ENCODE measurements around the gene TSPEAR.
"Not testable (repeated sequence)": the region's sequence is repeated elsewhere in the genome, so short reads cannot be mapped to it uniquely, and the experiment has no call there.

TSPEAR gene

DNA sequence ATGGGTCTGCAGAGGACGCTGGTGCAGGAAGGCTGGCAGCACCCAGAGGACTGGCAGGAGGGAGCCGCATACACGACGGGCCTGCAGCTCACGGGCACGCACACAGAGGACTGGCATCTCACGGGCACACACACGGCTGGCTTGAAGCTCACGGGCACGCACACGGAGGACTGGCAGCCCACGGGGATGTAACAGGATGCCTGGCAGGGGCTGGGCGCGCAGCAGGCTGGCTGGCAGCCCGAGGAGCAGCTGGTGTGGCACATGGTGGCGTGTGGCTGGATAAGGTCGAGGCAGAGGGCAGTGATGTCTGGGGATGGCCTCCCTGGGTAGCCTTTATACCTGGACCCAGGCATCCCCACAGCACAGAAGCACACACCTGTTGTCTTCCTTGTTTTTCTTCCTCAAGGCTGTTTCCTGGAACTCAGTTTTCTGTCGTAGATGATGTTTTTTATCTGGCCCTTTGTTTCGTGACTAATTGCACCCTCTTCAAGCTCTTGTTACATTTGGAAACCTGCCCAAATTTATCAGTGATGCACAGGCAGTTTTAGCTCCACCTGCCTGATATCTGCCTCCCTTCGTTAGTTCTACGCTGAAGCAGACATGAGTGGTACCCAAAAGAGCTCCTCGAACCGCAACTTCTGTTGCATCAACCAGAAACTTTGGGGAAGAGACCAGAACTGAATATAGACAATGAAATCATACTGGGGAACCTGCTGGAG, 29.4 kb downstream of the TSPEAR start, which contains the start of gene KRTAP12-1:
TSS of gene KRTAP12-1 (minus strand) at position 303 of the 719 bp plus-strand sequence. CDS start at position 263, 40 bp downstream.
- DNase-seq: no peak

DNA sequence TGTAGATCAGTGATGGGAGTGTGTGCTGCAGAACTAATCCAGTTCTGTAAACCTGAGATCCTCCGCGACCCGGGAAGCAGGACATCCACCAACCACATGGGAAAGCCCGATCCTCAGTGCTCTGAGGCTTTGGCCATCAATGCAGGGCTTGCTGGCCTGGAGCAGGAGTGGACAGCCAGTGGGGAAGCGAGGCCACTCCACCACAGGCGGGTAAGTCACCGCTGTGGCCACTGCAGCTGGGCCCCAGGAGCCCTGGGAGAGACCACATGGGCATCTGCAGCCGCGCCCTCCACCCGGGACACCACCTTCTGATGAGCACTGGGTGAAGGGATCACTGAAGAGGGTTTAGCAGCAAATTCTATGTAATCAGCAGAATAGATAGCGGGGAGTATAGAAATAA, 30.2 kb downstream of the TSPEAR start:
- DNase-seq: no peak

DNA sequence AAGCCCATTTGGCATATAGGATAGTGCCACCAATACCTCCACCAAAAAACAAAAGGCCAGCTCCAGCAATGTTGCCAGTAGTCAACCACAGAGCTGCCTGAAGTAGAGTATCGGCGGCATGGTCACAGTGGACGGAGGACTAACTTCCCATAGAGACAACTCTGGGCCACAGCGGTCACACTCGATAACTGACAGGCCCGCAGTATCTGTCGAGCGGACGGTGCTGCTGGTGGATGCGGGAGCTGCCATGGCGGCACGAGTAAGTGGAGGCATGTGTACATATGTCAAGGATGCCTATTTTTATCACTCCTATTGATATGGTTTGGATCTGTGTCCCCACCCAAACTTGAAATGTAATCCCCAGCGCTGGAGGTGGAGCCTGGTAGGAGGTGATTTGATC, 33.5 kb downstream of the TSPEAR start:
- no peak for DNase-seq

DNA sequence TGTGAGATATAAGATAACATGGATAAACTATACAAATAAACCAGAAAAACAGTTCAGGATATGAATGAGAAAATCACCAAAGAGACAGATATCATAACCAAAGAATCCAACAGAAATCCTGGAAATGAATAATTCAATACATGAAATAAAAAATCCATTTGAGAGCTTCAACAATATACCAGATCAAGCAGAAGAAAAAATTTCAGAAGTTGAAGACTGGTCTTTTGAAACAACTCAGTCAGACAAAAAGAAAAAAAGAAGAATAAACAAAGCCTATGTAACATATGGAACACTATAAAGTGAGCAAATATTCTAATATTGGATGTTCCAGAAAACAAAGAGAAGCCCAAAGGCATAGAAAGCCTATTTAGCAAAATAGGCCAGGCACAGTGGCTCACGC, 39.5 kb downstream of the TSPEAR start:
- no peak for DNase-seq

GRCh38 chr21:44670642-44671432, 40.5 kb downstream of the TSPEAR start:
- DNase-seq: no peak

- no peak for DNase-seq
These were observed 43.8 kb downstream of the TSPEAR start for GRCh38 chr21:44667612-44668011.

- DNase-seq: no peak
These were observed 44.7 kb downstream of the TSPEAR start, which contains the start of gene KRTAP12-2 for GRCh38 chr21:44666401-44667320. KRTAP12-2 (minus strand) TSS chr21:44666927; CDS start chr21:44666886, 41 bp downstream.

GRCh38 chr21:44664691-44665090, 46.7 kb downstream of the TSPEAR start:
- no peak for DNase-seq

DNA sequence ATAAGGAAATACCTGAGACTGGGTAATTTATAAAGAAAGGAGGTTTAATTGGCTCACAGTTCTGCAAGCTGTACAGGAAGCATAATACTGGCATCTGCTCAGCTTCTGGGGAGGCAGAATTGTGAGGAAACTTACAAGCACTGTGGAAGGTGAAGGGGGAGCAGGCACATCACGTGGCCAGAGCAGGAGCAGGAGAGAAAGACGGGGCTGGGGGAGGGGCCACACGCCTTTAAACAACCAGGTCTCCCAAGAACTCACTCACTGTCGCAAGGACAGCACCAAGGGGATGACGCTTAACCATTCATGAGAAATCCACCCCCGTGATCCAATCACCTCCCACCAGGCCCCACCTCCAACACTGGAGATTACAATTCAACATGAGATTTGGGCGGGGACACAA, 49.8 kb downstream of the TSPEAR start:
- not testable (repeated sequence) for DNase-seq

- no peak for DNase-seq
These were observed 52.3 kb downstream of the TSPEAR start for GRCh38 chr21:44658913-44659595.

GRCh38 chr21:44658541-44658910, 52.8 kb downstream of the TSPEAR start:
- no peak for DNase-seq

- DNase-seq: peak; percentile 32
These were observed 53.5 kb downstream of the TSPEAR start, which contains the start of gene KRTAP12-3 for GRCh38 chr21:44657635-44658540. KRTAP12-3 (plus strand) TSS chr21:44657932; CDS start chr21:44657980, 48 bp downstream.

DNA sequence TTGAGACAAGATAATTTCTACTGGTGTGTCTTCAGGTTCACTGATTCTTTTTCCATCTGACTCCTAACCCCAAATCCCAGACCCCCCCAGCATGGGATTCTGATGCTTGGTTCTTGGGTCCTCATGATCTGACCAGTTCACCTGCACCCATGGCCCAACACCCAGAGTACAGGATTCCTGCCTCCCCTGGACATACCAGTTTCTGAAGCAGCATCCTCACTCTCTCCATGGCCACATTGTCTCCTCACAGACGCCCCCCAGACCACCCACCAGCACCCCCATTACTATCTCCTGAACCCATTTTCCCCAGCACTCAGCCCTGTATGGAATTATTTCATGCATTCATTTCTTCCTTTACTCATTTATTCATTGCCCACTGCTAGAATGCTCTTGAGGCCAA, 54.5 kb downstream of the TSPEAR start:
- no peak for DNase-seq

DNA sequence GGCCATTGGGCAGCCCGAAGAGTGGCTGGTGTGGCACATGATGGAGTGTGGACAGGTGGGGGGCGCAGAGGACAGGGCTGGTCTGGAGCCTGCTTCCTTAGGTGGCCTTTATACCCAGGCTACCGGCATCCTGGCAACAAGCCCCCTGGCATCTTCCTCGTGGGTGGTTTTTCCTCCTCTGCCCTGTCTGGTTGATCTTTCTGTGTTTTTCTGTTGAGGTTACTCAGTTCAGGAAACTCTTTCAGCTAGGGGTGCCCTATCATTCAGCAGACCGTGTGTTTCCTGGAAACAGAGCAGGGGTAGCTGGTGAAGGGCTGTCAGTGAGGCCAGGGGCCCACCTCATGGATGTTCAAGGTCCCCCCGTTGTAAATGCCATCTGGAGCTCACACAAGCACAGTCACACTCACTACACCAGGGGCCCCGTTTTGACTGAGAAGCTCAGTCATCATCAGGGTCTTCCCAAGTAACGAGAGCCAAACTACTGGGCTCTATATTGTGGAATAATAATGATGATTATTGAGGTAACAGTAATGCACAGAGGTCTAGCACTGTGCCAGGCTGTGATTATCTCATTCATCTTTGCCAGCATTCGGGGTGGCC, 56.7 kb downstream of the TSPEAR start, which contains the start of gene KRTAP12-4:
TSS of gene KRTAP12-4 (minus strand) at position 84 of the 600 bp plus-strand sequence. CDS start at position 39, 45 bp downstream.
- no peak for DNase-seq

DNA sequence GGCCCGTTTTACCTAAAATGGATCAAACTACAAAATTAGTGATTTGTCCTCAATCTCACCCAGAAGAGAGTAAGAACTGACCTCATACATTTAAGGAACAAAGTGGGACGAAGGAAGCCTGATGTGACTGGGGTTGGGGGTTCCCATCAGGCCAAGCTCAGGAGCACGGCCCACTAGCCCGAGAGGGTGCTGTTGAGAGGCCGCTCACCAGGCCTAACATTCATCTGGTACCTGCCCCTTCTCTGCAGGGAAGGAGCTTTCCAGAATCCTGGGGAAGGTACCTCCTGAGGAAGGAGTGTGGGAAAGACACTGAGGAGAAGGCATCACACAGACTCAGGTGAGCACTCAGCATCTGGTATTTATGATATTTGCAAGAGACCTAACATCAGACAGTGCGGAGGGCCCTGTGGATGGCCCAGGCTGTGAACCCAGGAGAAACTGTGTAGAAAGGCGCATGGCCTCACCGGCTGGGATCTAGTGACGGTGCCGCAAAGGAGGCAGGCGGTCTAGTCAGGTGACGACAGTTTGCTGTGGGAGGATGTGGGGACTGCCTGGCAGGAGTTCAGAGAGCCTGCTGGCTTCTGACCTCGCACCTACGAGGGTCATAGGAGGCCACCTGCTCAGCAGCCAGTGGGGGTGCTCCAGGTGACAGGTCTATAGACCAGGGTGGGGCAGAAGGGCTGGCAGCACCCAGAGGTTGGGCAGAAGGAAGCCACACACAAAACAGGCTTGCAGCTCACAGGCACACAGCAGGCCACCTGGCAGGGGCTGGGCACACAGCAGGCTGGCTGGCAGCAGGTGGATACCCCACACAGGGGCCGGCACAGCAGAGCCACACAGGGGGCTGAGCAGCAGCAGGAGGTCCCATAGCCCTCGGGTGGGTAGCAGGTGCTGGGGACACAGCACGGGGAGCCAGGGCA, 57.5 kb downstream of the TSPEAR start:
- peak; percentile 33 for DNase-seq

- DNase-seq: no peak
These were observed 58.2 kb downstream of the TSPEAR start for GRCh38 chr21:44653123-44653522.

DNA sequence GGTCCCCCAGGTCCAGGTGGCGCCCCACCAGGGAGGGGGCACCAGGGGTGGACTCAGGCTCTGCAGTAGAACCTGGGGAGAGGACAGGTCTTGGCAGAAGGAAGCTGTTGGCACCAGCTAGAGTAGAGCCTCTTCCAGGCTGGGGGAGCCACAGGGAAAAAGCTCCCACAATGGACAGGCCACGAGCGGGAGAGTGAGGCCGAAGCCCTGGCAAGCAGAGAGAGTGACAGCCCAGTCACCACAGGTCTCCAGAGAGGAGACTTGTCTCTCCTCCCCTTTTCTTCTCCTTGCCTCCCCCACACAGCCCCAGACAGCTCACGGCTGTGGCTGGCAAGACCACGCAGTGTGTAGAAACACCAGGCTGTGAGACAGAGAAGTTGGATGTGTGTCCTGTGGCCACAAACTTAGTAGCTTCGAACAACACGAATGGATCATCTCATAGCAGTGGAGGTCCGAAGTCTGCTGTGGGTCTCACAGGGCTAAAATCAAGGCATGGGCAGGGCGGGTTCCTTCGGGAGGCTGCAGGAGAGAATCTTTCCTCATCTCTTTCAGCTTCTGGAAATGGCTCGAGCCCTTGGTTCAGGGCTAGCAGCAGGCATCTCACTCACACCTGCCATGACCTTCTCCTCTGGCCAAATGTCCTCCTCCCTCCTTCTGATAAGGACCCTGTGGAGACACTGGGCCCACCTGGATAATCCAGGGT, 60.2 kb downstream of the TSPEAR start:
- no peak for DNase-seq

GRCh38 chr21:44650265-44650972, 61.0 kb downstream of the TSPEAR start:
- DNase-seq: no peak

Data from effector CD8-positive, alpha-beta T cell (primary cell).